ENCODE results near the gene PLCXD1. TPM values are rescaled to one million over a fixed set of nuclear protein-coding genes. Genes with fewer than 3 reads are reported as not detected.
"Not testable (repeated sequence)": the region's sequence is repeated elsewhere in the genome, so short reads cannot be mapped to it uniquely, and the experiment has no call there.

Gene PLCXD1
- total RNA-seq, 1 donor from 2014 or later: 3.0 TPM

GRCh38 chrX:252957-253291 lies 28.3 kb upstream of the PLCXD1 start:
- DNase-seq (ENCODE audit: low spot score in 2 of 2): no peak
- TF ChIP-seq, protein P1, sequence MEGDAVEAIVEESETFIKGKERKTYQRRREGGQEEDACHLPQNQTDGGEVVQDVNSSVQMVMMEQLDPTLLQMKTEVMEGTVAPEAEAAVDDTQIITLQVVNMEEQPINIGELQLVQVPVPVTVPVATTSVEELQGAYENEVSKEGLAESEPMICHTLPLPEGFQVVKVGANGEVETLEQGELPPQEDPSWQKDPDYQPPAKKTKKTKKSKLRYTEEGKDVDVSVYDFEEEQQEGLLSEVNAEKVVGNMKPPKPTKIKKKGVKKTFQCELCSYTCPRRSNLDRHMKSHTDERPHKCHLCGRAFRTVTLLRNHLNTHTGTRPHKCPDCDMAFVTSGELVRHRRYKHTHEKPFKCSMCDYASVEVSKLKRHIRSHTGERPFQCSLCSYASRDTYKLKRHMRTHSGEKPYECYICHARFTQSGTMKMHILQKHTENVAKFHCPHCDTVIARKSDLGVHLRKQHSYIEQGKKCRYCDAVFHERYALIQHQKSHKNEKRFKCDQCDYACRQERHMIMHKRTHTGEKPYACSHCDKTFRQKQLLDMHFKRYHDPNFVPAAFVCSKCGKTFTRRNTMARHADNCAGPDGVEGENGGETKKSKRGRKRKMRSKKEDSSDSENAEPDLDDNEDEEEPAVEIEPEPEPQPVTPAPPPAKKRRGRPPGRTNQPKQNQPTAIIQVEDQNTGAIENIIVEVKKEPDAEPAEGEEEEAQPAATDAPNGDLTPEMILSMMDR (IDR thresholded peaks at IDR 0.05): no peak
- H3K36me3 ChIP-seq: no peaks in the 10 kb centered on the region
- H3K4me3 ChIP-seq: no peak overlapping the region
- intact Hi-C loops (cut with DNase I): no loop called here
- H3K4me1 ChIP-seq: no peaks in the 10 kb centered on the region
- no peaks in the 10 kb centered on the region for H3K9me3 ChIP-seq
- H3K27ac ChIP-seq: no peak overlapping the region
- no peaks in the 10 kb centered on the region for H3K27me3 ChIP-seq

DNA sequence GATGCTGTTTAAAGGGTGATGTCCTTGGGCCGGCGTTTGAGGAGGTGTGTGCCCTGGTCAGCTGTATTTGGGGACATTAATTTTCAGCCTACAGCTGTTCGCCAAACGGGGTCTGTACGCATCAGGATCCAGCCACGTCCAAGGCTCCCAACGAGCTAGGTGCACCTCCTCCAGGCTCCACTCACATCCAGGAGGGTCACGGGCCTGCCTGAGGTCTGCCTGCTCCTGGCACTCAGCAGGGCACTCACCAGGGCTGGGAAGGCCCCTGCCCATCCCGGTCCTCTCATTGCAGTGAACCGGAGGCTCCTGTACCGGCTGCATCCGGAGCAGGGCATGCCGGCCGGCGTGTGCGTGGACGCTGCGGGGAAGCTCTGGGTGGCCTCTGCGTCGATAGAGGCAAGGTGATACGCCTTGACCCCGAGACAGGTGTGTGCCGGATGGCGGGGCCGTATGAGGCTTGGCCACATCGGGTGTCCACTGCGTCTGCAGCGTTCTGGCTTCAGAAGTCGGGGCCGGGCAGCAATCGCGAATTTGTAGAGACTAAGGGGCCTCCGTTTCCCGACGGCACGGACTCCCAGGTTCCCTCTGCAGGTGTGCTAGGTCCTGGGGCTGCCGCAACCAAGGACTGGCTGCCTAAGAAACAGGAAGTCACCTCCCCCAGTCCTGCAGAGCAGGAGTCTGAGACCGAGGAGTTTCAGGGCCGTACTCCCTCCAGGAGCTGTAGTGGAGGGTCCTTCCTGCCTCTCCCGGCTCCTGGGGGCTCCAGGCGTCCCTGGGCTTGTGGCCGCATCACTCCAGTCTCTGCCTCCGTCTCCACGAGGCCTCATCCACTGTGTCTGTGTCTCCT lies 27.5 kb upstream of the PLCXD1 start:
- intact Hi-C loops (cut with DNase I): no loop called here
- Histone ChIP-seq H3K4me1 (no peaks in the 10 kb centered on the region), H3K9me3 (no peaks in the 10 kb centered on the region), H3K36me3 (no peaks in the 10 kb centered on the region), H3K27ac (no peak overlapping the region), H3K27me3 (no peaks in the 10 kb centered on the region), H3K4me3 (no peak overlapping the region)
- no peak for DNase-seq (ENCODE audit: low spot score in 2 of 2)
- TF ChIP-seq, protein P1 (IDR thresholded peaks at IDR 0.05): no peak

DNA sequence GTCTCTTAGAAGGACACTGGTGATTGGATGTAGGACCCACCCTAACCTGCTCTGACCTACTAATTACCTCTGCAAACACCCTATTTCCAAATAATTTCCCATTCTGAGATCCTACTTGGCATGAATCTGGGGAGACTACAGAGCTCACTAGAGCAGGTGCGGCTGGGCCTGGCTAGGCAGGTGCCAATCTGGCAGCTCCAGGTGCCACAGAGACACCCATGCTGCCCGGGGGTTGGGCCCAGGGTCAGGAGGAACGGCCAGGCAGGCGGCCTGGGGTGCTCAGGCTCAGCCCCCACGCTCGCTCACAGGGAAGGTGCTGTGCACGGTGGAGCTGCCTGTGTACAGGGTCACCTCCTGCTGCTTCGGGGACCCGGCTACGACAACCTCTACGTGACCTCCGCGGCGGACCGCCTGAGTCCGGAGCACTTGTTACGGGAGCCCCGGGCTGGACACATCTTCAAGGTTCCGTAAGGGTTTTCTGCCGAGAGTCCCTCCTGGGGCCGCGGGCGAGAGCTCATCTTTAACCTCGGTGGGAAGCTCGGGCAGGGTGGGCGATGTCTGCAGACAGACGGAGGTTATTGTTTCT lies 26.5 kb upstream of the PLCXD1 start:
- intact Hi-C loops (cut with DNase I): no loop called here
- DNase-seq (ENCODE audit: low spot score in 2 of 2): no peak
- Histone ChIP-seq H3K9me3 (no peaks in the 10 kb centered on the region), H3K27me3 (no peaks in the 10 kb centered on the region), H3K4me1 (no peaks in the 10 kb centered on the region), H3K36me3 (no peaks in the 10 kb centered on the region), H3K4me3 (no peak overlapping the region), H3K27ac (no peak overlapping the region)
- TF ChIP-seq, protein P1 (IDR thresholded peaks at IDR 0.05): no peak

- Histone ChIP-seq H3K27me3 (no peaks in the 10 kb centered on the region), H3K4me1 (no peaks in the 10 kb centered on the region), H3K9me3 (no peaks in the 10 kb centered on the region), H3K27ac (no peak overlapping the region), H3K4me3 (no peak overlapping the region), H3K36me3 (no peaks in the 10 kb centered on the region)
- TF ChIP-seq, protein P1 (IDR thresholded peaks at IDR 0.05): no peak
- intact Hi-C loops (cut with DNase I): no loop called here
- DNase-seq (ENCODE audit: low spot score in 2 of 2): no peak
Measured at GRCh38 chrX:255923-256331, 25.3 kb upstream of the PLCXD1 start.

- H3K27ac ChIP-seq; H3K27me3 ChIP-seq; H3K9me3 ChIP-seq; DNase-seq (ENCODE audit: low spot score in 2 of 2); H3K4me3 ChIP-seq; H3K4me1 ChIP-seq; intact Hi-C loops (cut with DNase I); H3K36me3 ChIP-seq: not testable (repeated sequence)
Measured at GRCh38 chrX:257054-257453, 24.1 kb upstream of the PLCXD1 start.

DNA sequence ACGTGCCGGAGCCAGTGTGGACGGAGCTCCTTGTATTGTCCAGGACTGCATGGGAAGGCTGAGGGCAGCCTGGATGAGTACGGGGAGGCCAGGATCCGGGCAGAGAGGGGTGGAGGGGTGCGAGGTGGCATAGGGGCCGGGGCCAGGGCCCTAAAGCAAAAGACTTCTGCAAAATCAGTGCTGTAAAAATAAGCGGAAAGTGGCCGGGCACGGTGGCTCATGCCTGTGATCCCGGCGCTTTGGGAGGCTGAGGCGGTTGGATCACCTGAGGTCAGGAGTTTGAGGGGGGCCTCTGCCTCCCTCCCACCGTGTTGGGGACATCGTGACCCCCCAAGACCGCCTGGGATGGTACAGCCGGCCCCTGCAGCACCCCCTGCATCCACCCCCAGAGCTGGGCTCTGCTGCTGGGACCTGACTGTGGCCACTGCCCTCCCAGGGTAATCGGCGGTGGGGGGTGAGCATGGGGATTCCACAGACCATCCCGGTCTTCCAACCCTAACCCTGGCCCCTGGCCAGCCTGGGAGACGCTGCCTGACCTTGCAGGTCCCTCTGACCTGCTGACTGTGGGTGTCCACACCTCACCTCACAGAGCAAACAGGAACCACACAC lies 23.4 kb upstream of the PLCXD1 start:
- DNase-seq (ENCODE audit: low spot score in 2 of 2): no peak
- TF ChIP-seq, protein P1 (IDR thresholded peaks at IDR 0.05): no peak
- intact Hi-C loops (cut with DNase I): no loop called here
- H3K27me3 ChIP-seq: no peaks in the 10 kb centered on the region
- H3K4me1 ChIP-seq: no peaks in the 10 kb centered on the region
- no peaks in the 10 kb centered on the region for H3K36me3 ChIP-seq
- no peaks in the 10 kb centered on the region for H3K9me3 ChIP-seq
- H3K27ac ChIP-seq: no peak overlapping the region
- no peak overlapping the region for H3K4me3 ChIP-seq

Measured in ascending aorta (tissue), 2 donors.